Endodermal cell (in vitro differentiated cells): ENCODE data around the gene ANKS1B. TPM values are rescaled to one million over a fixed set of nuclear protein-coding genes. Genes with fewer than 3 reads are reported as not detected.

ENCODE experiments used
- DNase-seq: peaks from one replicate; pipeline ENCODE4 v3.0.0-alpha.2; 2017
- H3K27ac ChIP-seq: 2 replicates; pipeline ENCODE4 v1.5.1; 2013; ENCODE audit warnings: mild to moderate bottlenecking, low read depth, low read length, moderate library complexity
- H3K27me3 ChIP-seq: 2 replicates; pipeline ENCODE4 v1.6.1; 2013; ENCODE audit warnings: mild to moderate bottlenecking, low read length, moderate library complexity; ENCODE audit not compliant: insufficient read depth, control insufficient read depth, poor library complexity, severe bottlenecking
- H3K36me3 ChIP-seq: 2 replicates; pipeline ENCODE4 v1.7.0; 2013; ENCODE audit warnings: mild to moderate bottlenecking, low read length, moderate library complexity; ENCODE audit not compliant: control insufficient read depth, insufficient read depth
- H3K4me1 ChIP-seq: one replicate; pipeline ENCODE4 v1.7.0; 2013; ENCODE audit warnings: low read length; ENCODE audit not compliant: control insufficient read depth, insufficient read depth
- H3K4me3 ChIP-seq: 2 replicates; pipeline ENCODE4 v1.5.1; 2013; ENCODE audit warnings: mild to moderate bottlenecking, low read length, moderate library complexity
- H3K9ac ChIP-seq: 2 replicates; pipeline ENCODE4 v1.6.1; 2013; ENCODE audit warnings: mild to moderate bottlenecking, low read length, moderate library complexity; ENCODE audit not compliant: poor library complexity, severe bottlenecking; ENCODE audit errors: extremely low read depth
- H3K9me3 ChIP-seq: 2 replicates; pipeline ENCODE4 v1.6.1; 2013; ENCODE audit warnings: mild to moderate bottlenecking, low read length, moderate library complexity; ENCODE audit not compliant: control insufficient read depth
- H3K27ac Mint-ChIP-seq: 2 replicates; pipeline ENCODE4 v1.8.0; 2020; ENCODE audit warnings: mixed read lengths
- H3K27me3 Mint-ChIP-seq: 2 replicates; pipeline ENCODE4 v1.8.0; 2021; ENCODE audit warnings: mild to moderate bottlenecking, mixed read lengths; ENCODE audit not compliant: insufficient read depth
- H3K36me3 Mint-ChIP-seq: 2 replicates; pipeline ENCODE4 v1.8.0; 2020; ENCODE audit warnings: low read depth, mixed read lengths
- H3K4me1 Mint-ChIP-seq: 2 replicates; pipeline ENCODE4 v1.8.0; 2020; ENCODE audit warnings: mixed read lengths
- H3K4me3 Mint-ChIP-seq: 2 replicates; pipeline ENCODE4 v1.8.0; 2020; ENCODE audit warnings: mild to moderate bottlenecking, moderate library complexity, mixed read lengths
- H3K9me3 Mint-ChIP-seq: 2 replicates; pipeline ENCODE4 v1.8.0; 2020; ENCODE audit warnings: mild to moderate bottlenecking, mixed read lengths
- CTCF ChIP-seq: fragments of 200-600 bp; sonication (generic); conservative IDR thresholded peaks from 2 replicates; pipeline ENCODE4 v1.5.0; 2021; ENCODE audit warnings: antibody characterized with exemption, mild to moderate bottlenecking
- WGBS, 2 experiments: methylation state at CpG; one replicate each; pipeline versions ENCODE4 v1.1.5 to v1.1.7; 2013; ENCODE audit warnings: missing lambda C conversion rate in 2 of 2, mixed read lengths in 1 of 2; ENCODE audit not compliant: insufficient coverage in 1 of 2, insufficient read length in 1 of 2; 5-methylcytosine and 5-hydroxymethylcytosine counted together
- total RNA-seq, 2 donors: library from RNA; stranded (reverse); fragmentation: NEBNext Ultra II Directional in 1 of 2; extraction: Animal tissue kit (Norgen Biotek cat#: 25700) in 1 of 2; gene quantifications; 2 replicates in 1 of 2; 3 replicates in 1 of 2; pipeline ENCODE4 v1.2.1, GENCODE V29; 2021

Gene ANKS1B
- total RNA-seq, 2 donors from 2014 or later = 28.5 to 65.8 TPM

- H3K4me1 ChIP-seq = no peaks in the 10 kb centered on the region
- no peak for TF ChIP-seq CTCF
- H3K27me3 Mint-ChIP-seq = no peaks in the 10 kb centered on the region
- H3K9me3 Mint-ChIP-seq = no peaks in the 10 kb centered on the region
- H3K27me3 ChIP-seq = no peaks in the 10 kb centered on the region
- H3K4me3 ChIP-seq = no peak overlapping the region
- peaks cover 14% of the 10 kb centered on the region for H3K36me3 ChIP-seq
- no peaks in the 10 kb centered on the region for H3K9me3 ChIP-seq
- no peak for DNase-seq
- no peak overlapping the region for H3K9ac ChIP-seq
- H3K27ac Mint-ChIP-seq = no peak overlapping the region
- WGBS, 2 experiments = 83% methylated on average over 2 of the region's 2 CpGs; no CpG with 5 or more reads in 1 of the 2 experiments
- H3K4me1 Mint-ChIP-seq = peaks cover 17% of the 10 kb centered on the region
- no peak overlapping the region for H3K4me3 Mint-ChIP-seq
- H3K27ac ChIP-seq = no peak overlapping the region
- peaks cover 11% of the 10 kb centered on the region for H3K36me3 Mint-ChIP-seq
Observed at GRCh38 chr12:98807187-98807586, 1177.5 kb downstream of the ANKS1B start.

- Mint-ChIP-seq H3K4me1 (peaks cover 16% of the 10 kb centered on the region), H3K27me3 (no peaks in the 10 kb centered on the region), H3K9me3 (no peaks in the 10 kb centered on the region), H3K4me3 (no peak overlapping the region), H3K27ac (no peak overlapping the region), H3K36me3 (peaks cover 4% of the 10 kb centered on the region)
- Histone ChIP-seq H3K27me3 (no peaks in the 10 kb centered on the region), H3K4me1 (no peaks in the 10 kb centered on the region), H3K36me3 (peaks cover 12% of the 10 kb centered on the region), H3K9me3 (no peaks in the 10 kb centered on the region), H3K4me3 (no peak overlapping the region), H3K27ac (no peak overlapping the region), H3K9ac (no peak overlapping the region)
- peak; percentile 33 for DNase-seq
- WGBS, 2 experiments = 93 to 94% methylated on average over 3 to 6 of the region's 6 CpGs
- no peak for TF ChIP-seq CTCF
Observed at GRCh38 chr12:98803468-98804209, 1181.1 kb downstream of the ANKS1B start.

- WGBS, 2 experiments = 79 to 95% methylated on average over 2 to 3 of the region's 3 CpGs
- Histone ChIP-seq H3K4me1 (no peaks in the 10 kb centered on the region), H3K9me3 (no peaks in the 10 kb centered on the region), H3K36me3 (peaks cover 27% of the 10 kb centered on the region), H3K9ac (no peak overlapping the region), H3K27me3 (no peaks in the 10 kb centered on the region), H3K4me3 (no peak overlapping the region), H3K27ac (no peak overlapping the region)
- Mint-ChIP-seq H3K27ac (no peak overlapping the region), H3K9me3 (no peaks in the 10 kb centered on the region), H3K27me3 (no peaks in the 10 kb centered on the region), H3K4me3 (no peak overlapping the region), H3K36me3 (peaks cover 15% of the 10 kb centered on the region), H3K4me1 (peaks cover 5% of the 10 kb centered on the region)
- peak; percentile 56 for DNase-seq
- no peak for TF ChIP-seq CTCF
Observed at GRCh38 chr12:98799822-98800221, 1184.9 kb downstream of the ANKS1B start.
